Activated CD8-positive, alpha-beta memory T cell treated with anti-CD3 and anti-CD28 coated beads, Interleukin-2, amount 50 U/mL, for 1 hour (primary cell): ENCODE data around the gene ASF1A.

ENCODE experiments used
- DNase-seq: peaks from one replicate; pipeline ENCODE4 v3.0.0-alpha.2; 2020; ENCODE audit errors: extremely low read depth

Gene ASF1A

GRCh38 chr6:118913161-118913560 is 19.2 kb downstream of the ASF1A start:
- DNase-seq = no peak

GRCh38 chr6:118914598-118914997 is 20.6 kb downstream of the ASF1A start:
- DNase-seq = no peak

GRCh38 chr6:118917546-118918328 is 23.8 kb downstream of the ASF1A start:
- no peak for DNase-seq

- no peak for DNase-seq
Observed at GRCh38 chr6:118918329-118918725, 24.4 kb downstream of the ASF1A start.

GRCh38 chr6:118921084-118921483 is 27.1 kb downstream of the ASF1A start:
- no peak for DNase-seq

GRCh38 chr6:118923035-118923434 is 29.1 kb downstream of the ASF1A start:
- no peak for DNase-seq

- DNase-seq = no peak
Observed at GRCh38 chr6:118930680-118931079, 36.7 kb downstream of the ASF1A start.

GRCh38 chr6:118931436-118931835 is 37.5 kb downstream of the ASF1A start:
- no peak for DNase-seq

GRCh38 chr6:118932421-118932820 is 38.5 kb downstream of the ASF1A start:
- DNase-seq = no peak

- DNase-seq = no peak
Observed at GRCh38 chr6:118933855-118934460, 40.0 kb downstream of the ASF1A start.

- peak; percentile 47 for DNase-seq
Observed at GRCh38 chr6:118934461-118935330, 40.7 kb downstream of the ASF1A start, which contains the start of gene MCM9. Gene MCM9 (minus strand): TSS chr6:118935159. CDS start chr6:118931723, 3,436 bp downstream.

GRCh38 chr6:118935331-118935668 is 41.3 kb downstream of the ASF1A start:
- no peak for DNase-seq

GRCh38 chr6:118935978-118936703 is 42.2 kb downstream of the ASF1A start:
- no peak for DNase-seq

GRCh38 chr6:118939683-118940082 is 45.7 kb downstream of the ASF1A start:
- DNase-seq = no peak

GRCh38 chr6:118940770-118941169 is 46.8 kb downstream of the ASF1A start:
- DNase-seq = no peak

- DNase-seq = no peak
Observed at GRCh38 chr6:118945217-118945616, 51.3 kb downstream of the ASF1A start.

- no peak for DNase-seq
Observed at GRCh38 chr6:118952683-118953082, 58.7 kb downstream of the ASF1A start.

- DNase-seq = no peak
Observed at GRCh38 chr6:118953391-118953790, 59.4 kb downstream of the ASF1A start.
